Loucy (cell line): ENCODE data around the gene ELN.

Source experiments
- EZH2phosphoT487 ChIP-seq: fragments of 200-600 bp; IDR thresholded peaks from 2 replicates; pipeline ENCODE4 v1.6.1; 2018; ENCODE audit warnings: antibody characterized with exemption, mild to moderate bottlenecking, moderate library complexity, borderline replicate concordance
- TF ChIP-seq, protein P1 (sequence below): fragments of 200-600 bp; sonication (generic); conservative IDR thresholded peaks from 2 replicates; pipeline ENCODE4 v1.5.1; 2014; ENCODE audit warnings: mild to moderate bottlenecking, antibody characterized with exemption, low read length

- TF ChIP-seq, protein P1, sequence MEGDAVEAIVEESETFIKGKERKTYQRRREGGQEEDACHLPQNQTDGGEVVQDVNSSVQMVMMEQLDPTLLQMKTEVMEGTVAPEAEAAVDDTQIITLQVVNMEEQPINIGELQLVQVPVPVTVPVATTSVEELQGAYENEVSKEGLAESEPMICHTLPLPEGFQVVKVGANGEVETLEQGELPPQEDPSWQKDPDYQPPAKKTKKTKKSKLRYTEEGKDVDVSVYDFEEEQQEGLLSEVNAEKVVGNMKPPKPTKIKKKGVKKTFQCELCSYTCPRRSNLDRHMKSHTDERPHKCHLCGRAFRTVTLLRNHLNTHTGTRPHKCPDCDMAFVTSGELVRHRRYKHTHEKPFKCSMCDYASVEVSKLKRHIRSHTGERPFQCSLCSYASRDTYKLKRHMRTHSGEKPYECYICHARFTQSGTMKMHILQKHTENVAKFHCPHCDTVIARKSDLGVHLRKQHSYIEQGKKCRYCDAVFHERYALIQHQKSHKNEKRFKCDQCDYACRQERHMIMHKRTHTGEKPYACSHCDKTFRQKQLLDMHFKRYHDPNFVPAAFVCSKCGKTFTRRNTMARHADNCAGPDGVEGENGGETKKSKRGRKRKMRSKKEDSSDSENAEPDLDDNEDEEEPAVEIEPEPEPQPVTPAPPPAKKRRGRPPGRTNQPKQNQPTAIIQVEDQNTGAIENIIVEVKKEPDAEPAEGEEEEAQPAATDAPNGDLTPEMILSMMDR, result no peak
- TF ChIP-seq EZH2phosphoT487, result no peak
Measured at GRCh38 chr7:74083117-74083876, 55.3 kb downstream of the ELN start, which contains the start of gene LIMK1.
